ENCODE measurements around the gene CAGE1. TPM values are rescaled to one million over a fixed set of nuclear protein-coding genes. Genes with fewer than 3 reads are reported as not detected.

CAGE1 gene
- total and polyA plus RNA-seq, 4 experiments from 2014 or later = 0.05 to 0.33 (median 0.17) TPM; not detected in 1

- Histone ChIP-seq H3K27me3 (ENCODE audit: insufficient read depth, low read length) (no peaks in the 10 kb centered on the region), H3K9me3 (ENCODE audit: control insufficient read depth in 1 of 2, low read length in 2 of 2) (no peaks in the 10 kb centered on the region), H3K4me1 (ENCODE audit: insufficient read depth, low read length) (no peaks in the 10 kb centered on the region), H3K36me3 (ENCODE audit: insufficient read depth, low read length) (no peaks in the 10 kb centered on the region), H3K4me3 (ENCODE audit: low read length in 2 of 2) (no peak overlapping the region), H3K27ac (ENCODE audit: low read depth, low read length) (no peak overlapping the region)
- H3K4me3 Mint-ChIP-seq = no peak overlapping the region
- peaks cover 0 to 1% (median 0%) of the 10 kb centered on the region in 4 donors for H3K4me1 Mint-ChIP-seq
- CTCF ChIA-PET (ENCODE audit: partially characterized antibody) = no interaction called here
- POLR2A ChIA-PET (ENCODE audit: partially characterized antibody) = no interaction called here
- intact Hi-C loops (cut with micrococcal nuclease) = no loop called here
- peaks cover 5% of the 10 kb centered on the region in 2 donors for H3K27me3 Mint-ChIP-seq
- H3K27ac Mint-ChIP-seq = no peak overlapping the region
- H3K9me3 Mint-ChIP-seq = peaks cover 0 to 13% (median 7%) of the 10 kb centered on the region in 8 donors
- no peak for DNase-seq
- peaks cover 0 to 5% of the 10 kb centered on the region in 2 donors for H3K36me3 Mint-ChIP-seq
These were observed 42.3 kb upstream of the CAGE1 start for GRCh38 chr6:7431674-7432390.

- Histone ChIP-seq H3K27ac (ENCODE audit: low read depth, low read length) (no peak overlapping the region), H3K27me3 (ENCODE audit: insufficient read depth, low read length) (no peaks in the 10 kb centered on the region), H3K36me3 (ENCODE audit: insufficient read depth, low read length) (no peaks in the 10 kb centered on the region), H3K4me3 (ENCODE audit: low read length in 2 of 2) (no peak overlapping the region), H3K9me3 (ENCODE audit: control insufficient read depth in 1 of 2, low read length in 2 of 2) (no peaks in the 10 kb centered on the region), H3K4me1 (ENCODE audit: insufficient read depth, low read length) (no peaks in the 10 kb centered on the region)
- ChIA-PET POLR2A (ENCODE audit: partially characterized antibody) (no interaction called here), CTCF (ENCODE audit: partially characterized antibody) (no interaction called here)
- H3K9me3 Mint-ChIP-seq = peaks cover 0 to 13% (median 7%) of the 10 kb centered on the region in 8 donors
- peaks cover 0 to 1% (median 0%) of the 10 kb centered on the region in 4 donors for H3K4me1 Mint-ChIP-seq
- no peak for DNase-seq
- peaks cover 5% of the 10 kb centered on the region in 2 donors for H3K27me3 Mint-ChIP-seq
- intact Hi-C loops (cut with micrococcal nuclease) = no loop called here
- H3K4me3 Mint-ChIP-seq = no peak overlapping the region
- H3K36me3 Mint-ChIP-seq = peaks cover 0 to 5% of the 10 kb centered on the region in 2 donors
- no peak overlapping the region for H3K27ac Mint-ChIP-seq
These were observed 41.8 kb upstream of the CAGE1 start for GRCh38 chr6:7431313-7431673.

GRCh38 chr6:7426447-7427169 lies 37.1 kb upstream of the CAGE1 start:
- CTCF ChIA-PET (ENCODE audit: partially characterized antibody) = no interaction called here
- no peak for DNase-seq
- no peaks in the 10 kb centered on the region for H3K4me1 Mint-ChIP-seq
- H3K36me3 Mint-ChIP-seq = peaks cover 0 to 4% of the 10 kb centered on the region in 2 donors
- peak overlapping the region in 1 of 7 donors; percentile 60 for H3K27ac Mint-ChIP-seq
- POLR2A ChIA-PET (ENCODE audit: partially characterized antibody) = no interaction called here
- H3K9me3 Mint-ChIP-seq = no peaks in the 10 kb centered on the region
- intact Hi-C loops (cut with micrococcal nuclease) = no loop called here
- H3K4me3 Mint-ChIP-seq = no peak overlapping the region
- H3K4me3 ChIP-seq (ENCODE audit: low read length in 2 of 2) = no peak overlapping the region
- H3K27me3 Mint-ChIP-seq = peaks cover 0 to 3% of the 10 kb centered on the region in 2 donors
- H3K27ac ChIP-seq (ENCODE audit: low read depth, low read length) = no peak overlapping the region
- no peaks in the 10 kb centered on the region for H3K27me3 ChIP-seq (ENCODE audit: insufficient read depth, low read length)
- H3K9me3 ChIP-seq (ENCODE audit: control insufficient read depth in 1 of 2, low read length in 2 of 2) = no peaks in the 10 kb centered on the region
- H3K36me3 ChIP-seq (ENCODE audit: insufficient read depth, low read length) = no peaks in the 10 kb centered on the region
- no peaks in the 10 kb centered on the region for H3K4me1 ChIP-seq (ENCODE audit: insufficient read depth, low read length)

- Mint-ChIP-seq H3K4me1 (no peaks in the 10 kb centered on the region), H3K4me3 (no peak overlapping the region), H3K9me3 (no peaks in the 10 kb centered on the region), H3K36me3 (peaks cover 0 to 4% of the 10 kb centered on the region in 2 donors), H3K27ac (no peak overlapping the region), H3K27me3 (no peaks in the 10 kb centered on the region)
- no peaks in the 10 kb centered on the region for H3K36me3 ChIP-seq (ENCODE audit: insufficient read depth, low read length)
- intact Hi-C loops (cut with micrococcal nuclease) = no loop called here
- no peaks in the 10 kb centered on the region for H3K4me1 ChIP-seq (ENCODE audit: insufficient read depth, low read length)
- H3K4me3 ChIP-seq (ENCODE audit: low read length in 2 of 2) = no peak overlapping the region
- H3K27me3 ChIP-seq (ENCODE audit: insufficient read depth, low read length) = no peaks in the 10 kb centered on the region
- DNase-seq = no peak
- ChIA-PET CTCF (ENCODE audit: partially characterized antibody) (no interaction called here), POLR2A (ENCODE audit: partially characterized antibody) (no interaction called here)
- H3K9me3 ChIP-seq (ENCODE audit: control insufficient read depth in 1 of 2, low read length in 2 of 2) = no peaks in the 10 kb centered on the region
- no peak overlapping the region for H3K27ac ChIP-seq (ENCODE audit: low read depth, low read length)
These were observed 36.3 kb upstream of the CAGE1 start for GRCh38 chr6:7425808-7426190.

- H3K4me1 Mint-ChIP-seq = no peaks in the 10 kb centered on the region
- no peak overlapping the region for H3K4me3 ChIP-seq (ENCODE audit: low read length in 2 of 2)
- H3K9me3 ChIP-seq (ENCODE audit: control insufficient read depth in 1 of 2, low read length in 2 of 2) = no peaks in the 10 kb centered on the region
- no peaks in the 10 kb centered on the region for H3K27me3 Mint-ChIP-seq
- intact Hi-C loops (cut with micrococcal nuclease) = no loop called here
- H3K9me3 Mint-ChIP-seq = no peaks in the 10 kb centered on the region
- no peak overlapping the region for H3K4me3 Mint-ChIP-seq
- no peaks in the 10 kb centered on the region for H3K4me1 ChIP-seq (ENCODE audit: insufficient read depth, low read length)
- no peaks in the 10 kb centered on the region for H3K36me3 ChIP-seq (ENCODE audit: insufficient read depth, low read length)
- DNase-seq = no peak
- ChIA-PET POLR2A (ENCODE audit: partially characterized antibody) (no interaction called here), CTCF (ENCODE audit: partially characterized antibody) (interaction anchor here (1.1 kb wide), 1 partner anchor 11 kb away, joined by 3 read pairs; no protein-coding TSS in a partner anchor)
- no peak overlapping the region for H3K27ac Mint-ChIP-seq
- H3K36me3 Mint-ChIP-seq = peaks cover 2 to 7% of the 10 kb centered on the region in 2 donors
- no peaks in the 10 kb centered on the region for H3K27me3 ChIP-seq (ENCODE audit: insufficient read depth, low read length)
- H3K27ac ChIP-seq (ENCODE audit: low read depth, low read length) = no peak overlapping the region
These were observed 35.6 kb upstream of the CAGE1 start for GRCh38 chr6:7424967-7425807.

- no peaks in the 10 kb centered on the region for H3K4me1 Mint-ChIP-seq
- no peaks in the 10 kb centered on the region for H3K27me3 Mint-ChIP-seq
- no peaks in the 10 kb centered on the region for H3K9me3 ChIP-seq (ENCODE audit: control insufficient read depth in 1 of 2, low read length in 2 of 2)
- no peak for DNase-seq
- no peak overlapping the region for H3K4me3 Mint-ChIP-seq
- H3K9me3 Mint-ChIP-seq = no peaks in the 10 kb centered on the region
- CTCF ChIA-PET (ENCODE audit: partially characterized antibody) = interaction anchor here (1.1 kb wide), 1 partner anchor 12 kb away, joined by 3 read pairs; no protein-coding TSS in a partner anchor
- H3K4me3 ChIP-seq (ENCODE audit: low read length in 2 of 2) = no peak overlapping the region
- POLR2A ChIA-PET (ENCODE audit: partially characterized antibody) = no interaction called here
- no peak overlapping the region for H3K27ac Mint-ChIP-seq
- no peak overlapping the region for H3K27ac ChIP-seq (ENCODE audit: low read depth, low read length)
- H3K36me3 Mint-ChIP-seq = peaks cover 7 to 12% of the 10 kb centered on the region in 2 donors
- no peaks in the 10 kb centered on the region for H3K36me3 ChIP-seq (ENCODE audit: insufficient read depth, low read length)
- no peaks in the 10 kb centered on the region for H3K4me1 ChIP-seq (ENCODE audit: insufficient read depth, low read length)
- intact Hi-C loops (cut with micrococcal nuclease) = no loop called here
- no peaks in the 10 kb centered on the region for H3K27me3 ChIP-seq (ENCODE audit: insufficient read depth, low read length)
These were observed 34.5 kb upstream of the CAGE1 start for GRCh38 chr6:7424058-7424457.

- H3K27ac Mint-ChIP-seq = peak overlapping the region in 1 of 7 donors; percentile 79
These were observed 31.5 kb upstream of the CAGE1 start for GRCh38 chr6:7421066-7421465.

More at GRCh38 chr6:7421066-7421465, 31.5 kb upstream of the CAGE1 start:
- Histone ChIP-seq H3K27ac (ENCODE audit: low read depth, low read length) (no peak overlapping the region), H3K9me3 (ENCODE audit: control insufficient read depth in 1 of 2, low read length in 2 of 2) (no peaks in the 10 kb centered on the region), H3K36me3 (ENCODE audit: insufficient read depth, low read length) (peaks cover 7% of the 10 kb centered on the region), H3K27me3 (ENCODE audit: insufficient read depth, low read length) (no peaks in the 10 kb centered on the region), H3K4me1 (ENCODE audit: insufficient read depth, low read length) (no peaks in the 10 kb centered on the region), H3K4me3 (ENCODE audit: low read length in 2 of 2) (no peak overlapping the region)
- ChIA-PET POLR2A (ENCODE audit: partially characterized antibody) (no interaction called here), CTCF (ENCODE audit: partially characterized antibody) (no interaction called here)
- no peak for DNase-seq
- Mint-ChIP-seq H3K4me1 (peaks cover 0 to 2% (median 0%) of the 10 kb centered on the region in 4 donors), H3K27me3 (no peaks in the 10 kb centered on the region), H3K9me3 (no peaks in the 10 kb centered on the region), H3K36me3 (peaks cover 26 to 29% of the 10 kb centered on the region in 2 donors), H3K4me3 (no peak overlapping the region)
- intact Hi-C loops (cut with micrococcal nuclease) = no loop called here

All from CD4-positive, alpha-beta memory T cell (primary cell).